GM10248 (cell line): Measurements from ENCODE around the gene PLA2G3.

Experiments used
- CTCF ChIA-PET: fragments of 300-600 bp; sonication (Branson Sonifier 250); formaldehyde crosslinking; extraction: SDS; loops from one replicate; lab custom pipeline; 2021; ENCODE audit warnings: antibody characterized with exemption; lab: Yijun Ruan, JAX
- POLR2A ChIA-PET: fragments of 350-650 bp; sonication (Branson Sonifier 250); formaldehyde crosslinking; extraction: SDS; loops from one replicate; lab custom pipeline; 2020; ENCODE audit warnings: antibody characterized with exemption; lab: Yijun Ruan, JAX
- DNase-seq: peaks from one replicate; pipeline ENCODE4 v3.0.0; 2012; ENCODE audit errors: extremely low spot score
- CTCF ChIP-seq: IDR thresholded peaks from 2 replicates; pipeline ENCODE4 v1.5.1; 2012; ENCODE audit warnings: mild to moderate bottlenecking, low read depth; ENCODE audit errors: extremely low read depth, missing control alignments, control extremely low read depth

PLA2G3 gene

GRCh38 chr22:31142285-31142684 is 2.0 kb upstream of the PLA2G3 start:
- POLR2A ChIA-PET = no interaction called here
- CTCF ChIA-PET = interaction anchor here (1.2 to 2.0 kb wide), 2 partner anchors 8 to 10 kb away, joined by 3 to 5 read pairs; no protein-coding TSS in a partner anchor
- no peak for TF ChIP-seq CTCF
- DNase-seq = no peak

GRCh38 chr22:31141551-31141950 is 1.2 kb upstream of the PLA2G3 start:
- TF ChIP-seq CTCF = no peak
- POLR2A ChIA-PET = no interaction called here
- CTCF ChIA-PET = interaction anchor here (2.0 kb wide), 1 partner anchor 9 kb away, joined by 5 read pairs; no protein-coding TSS in a partner anchor
- no peak for DNase-seq

- ChIA-PET CTCF (interaction anchor here (1.1 to 2.0 kb wide), 2 partner anchors 8 to 10 kb away, joined by 4 to 5 read pairs; no protein-coding TSS in a partner anchor), POLR2A (no interaction called here)
- no peak for DNase-seq
- no peak for TF ChIP-seq CTCF
Measured at GRCh38 chr22:31140746-31141145, 438 bp upstream of the PLA2G3 start.

- POLR2A ChIA-PET = no interaction called here
- CTCF ChIA-PET = no interaction called here
- TF ChIP-seq CTCF = no peak
- no peak for DNase-seq
Measured at GRCh38 chr22:31139066-31139465, 1.2 kb downstream of the PLA2G3 start.

GRCh38 chr22:31138126-31138525 is 2.2 kb downstream of the PLA2G3 start:
- TF ChIP-seq CTCF = no peak
- POLR2A ChIA-PET = no interaction called here

DNA sequence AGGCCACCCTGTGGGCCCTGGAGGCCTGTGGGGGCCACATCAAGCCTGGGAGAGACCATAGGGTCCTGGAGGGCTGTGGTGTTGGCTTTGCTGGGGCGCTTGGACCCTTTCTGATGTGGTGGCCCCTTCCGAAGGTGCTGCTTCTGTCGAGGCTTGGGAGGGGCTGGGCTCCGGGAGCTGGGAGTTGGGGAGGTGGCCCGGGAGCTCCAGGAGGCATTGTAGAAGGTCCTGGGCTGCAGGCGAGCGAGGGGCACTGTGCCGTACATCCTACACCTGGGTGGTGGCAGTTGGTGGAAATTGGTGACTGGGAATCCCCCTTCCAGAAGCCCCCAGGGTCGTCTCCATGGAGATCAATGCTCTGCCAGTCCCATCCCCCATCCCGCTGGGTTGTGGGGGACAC is 2.6 kb downstream of the PLA2G3 start:
- ChIA-PET CTCF (no interaction called here), POLR2A (interaction anchor here (0.5 kb wide), 1 partner anchor 15 kb away, joined by 3 read pairs; no protein-coding TSS in a partner anchor)
- TF ChIP-seq CTCF = no peak

More at GRCh38 chr22:31138126-31138525, 2.2 kb downstream of the PLA2G3 start:
- no peak for DNase-seq
- CTCF ChIA-PET = no interaction called here

More for the DNA sequence above, 2.6 kb downstream of the PLA2G3 start:
- no peak for DNase-seq
